HCT116 (cell line): Measurements from ENCODE around the gene GMIP.

Source experiments
- EZH2 ChIP-seq: fragments of 200-600 bp; sonication (generic); IDR thresholded peaks from 2 replicates; pipeline ENCODE4 v1.6.1; 2017; ENCODE audit warnings: antibody characterized with exemption, mixed run types
- POLR2A ChIP-seq: IDR thresholded peaks from 2 replicates; pipeline ENCODE4 v1.7.0; 2011; ENCODE audit warnings: borderline replicate concordance; ENCODE audit not compliant: insufficient read depth, insufficient read length; ENCODE audit errors: extremely low read depth
- SP1 ChIP-seq: IDR thresholded peaks from 2 replicates; pipeline ENCODE4 v1.6.1; 2012; ENCODE audit warnings: low read depth
- SRF ChIP-seq: IDR thresholded peaks from 2 replicates; pipeline ENCODE4 v1.6.1; 2012; ENCODE audit warnings: low read depth
- TF ChIP-seq, protein P1 (sequence below): IDR thresholded peaks from 2 replicates; pipeline ENCODE4 v1.6.1; 2012

DNA sequence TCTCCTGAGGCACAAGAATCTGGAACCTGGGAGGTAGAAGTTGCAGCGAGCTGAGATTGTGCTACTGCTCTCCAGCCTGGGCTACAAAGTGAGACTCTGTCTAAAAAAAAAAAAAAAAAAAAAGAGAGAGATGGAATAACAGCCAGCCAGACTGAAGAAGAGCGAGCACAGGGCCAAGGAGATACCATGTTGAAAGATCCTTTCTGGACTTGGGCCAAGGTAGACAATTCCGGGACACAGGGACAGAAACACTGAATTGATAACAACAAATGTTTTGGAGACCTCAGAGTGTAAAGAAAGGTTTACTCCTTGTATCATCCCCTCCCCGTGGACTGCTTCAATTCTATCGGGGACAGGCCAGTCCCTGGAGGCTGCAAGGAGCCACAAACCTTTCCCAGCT is 20.1 kb downstream of the GMIP start:
- TF ChIP-seq SP1 (no peak), POLR2A (no peak), EZH2 (no peak), SRF (no peak)
- TF ChIP-seq, protein P1, sequence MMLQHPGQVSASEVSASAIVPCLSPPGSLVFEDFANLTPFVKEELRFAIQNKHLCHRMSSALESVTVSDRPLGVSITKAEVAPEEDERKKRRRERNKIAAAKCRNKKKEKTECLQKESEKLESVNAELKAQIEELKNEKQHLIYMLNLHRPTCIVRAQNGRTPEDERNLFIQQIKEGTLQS = no peak
